Effector memory CD8-positive, alpha-beta T cell (primary cell): Measurements from ENCODE around the gene PGBD5.

ENCODE experiments used
- ATAC-seq: fragments of 150-1000 bp; cut with Tn5 transposase; replicated peaks from 2 replicates; pipeline ENCODE4 v1.10.0; 2021; ENCODE audit warnings: mild to moderate bottlenecking, moderate library complexity
- DNase-seq, 3 experiments: peaks; one replicate each; pipeline ENCODE4 v3.0.0; 2021
- H3K27ac Mint-ChIP-seq, 2 donors: one replicate each; pipeline ENCODE4 v1.8.0; 2022; ENCODE audit warnings: mild to moderate bottlenecking in 2 of 2, mixed read lengths in 2 of 2, moderate library complexity in 2 of 2
- H3K27me3 Mint-ChIP-seq, 2 donors: one replicate each; pipeline ENCODE4 v1.8.0; 2022; ENCODE audit warnings: mixed read lengths in 2 of 2
- H3K36me3 Mint-ChIP-seq: one replicate; pipeline ENCODE4 v1.8.0; 2022; ENCODE audit warnings: mild to moderate bottlenecking, moderate library complexity, mixed read lengths; ENCODE audit not compliant: insufficient read depth
- H3K4me1 Mint-ChIP-seq, 2 donors: one replicate each; pipeline ENCODE4 v1.8.0; 2022; ENCODE audit warnings: low read depth in 2 of 2, mixed read lengths in 2 of 2
- H3K4me3 Mint-ChIP-seq, 2 donors: one replicate each; pipeline ENCODE4 v1.8.0; 2022; ENCODE audit warnings: mild to moderate bottlenecking in 2 of 2, mixed read lengths in 2 of 2, moderate library complexity in 2 of 2
- H3K9me3 Mint-ChIP-seq, 2 donors: one replicate each; pipeline ENCODE4 v1.8.0; 2022; ENCODE audit warnings: mixed read lengths in 2 of 2

PGBD5 gene

GRCh38 chr1:230295367-230295766 lies 130.8 kb downstream of the PGBD5 start:
- Mint-ChIP-seq H3K27me3 (peaks cover 14 to 56% of the 10 kb centered on the region in 2 donors), H3K27ac (no peak overlapping the region), H3K36me3 (peaks cover 3% of the 10 kb centered on the region), H3K9me3 (no peaks in the 10 kb centered on the region), H3K4me3 (no peak overlapping the region), H3K4me1 (peaks cover 0 to 10% of the 10 kb centered on the region in 2 donors)
- DNase-seq: no peak
- ATAC-seq: no peak

- Mint-ChIP-seq H3K4me3 (no peak overlapping the region), H3K27ac (no peak overlapping the region)
Measured at GRCh38 chr1:230293390-230293700, 132.8 kb downstream of the PGBD5 start.

GRCh38 chr1:230292689-230293389 lies 133.3 kb downstream of the PGBD5 start:
- DNase-seq: no peak
- no peak overlapping the region for H3K27ac Mint-ChIP-seq
- H3K27me3 Mint-ChIP-seq: peaks cover 18 to 70% of the 10 kb centered on the region in 2 donors
- H3K4me3 Mint-ChIP-seq: no peak overlapping the region
- no peaks in the 10 kb centered on the region for H3K9me3 Mint-ChIP-seq
- peaks cover 0 to 10% of the 10 kb centered on the region in 2 donors for H3K4me1 Mint-ChIP-seq
- no peak for ATAC-seq
- peaks cover 3% of the 10 kb centered on the region for H3K36me3 Mint-ChIP-seq

More at GRCh38 chr1:230293390-230293700, 132.8 kb downstream of the PGBD5 start:
- Mint-ChIP-seq H3K36me3 (peaks cover 3% of the 10 kb centered on the region), H3K9me3 (no peaks in the 10 kb centered on the region), H3K4me1 (peaks cover 0 to 10% of the 10 kb centered on the region in 2 donors), H3K27me3 (peaks cover 14 to 65% of the 10 kb centered on the region in 2 donors)
- no peak for DNase-seq
- ATAC-seq: no peak

DNA sequence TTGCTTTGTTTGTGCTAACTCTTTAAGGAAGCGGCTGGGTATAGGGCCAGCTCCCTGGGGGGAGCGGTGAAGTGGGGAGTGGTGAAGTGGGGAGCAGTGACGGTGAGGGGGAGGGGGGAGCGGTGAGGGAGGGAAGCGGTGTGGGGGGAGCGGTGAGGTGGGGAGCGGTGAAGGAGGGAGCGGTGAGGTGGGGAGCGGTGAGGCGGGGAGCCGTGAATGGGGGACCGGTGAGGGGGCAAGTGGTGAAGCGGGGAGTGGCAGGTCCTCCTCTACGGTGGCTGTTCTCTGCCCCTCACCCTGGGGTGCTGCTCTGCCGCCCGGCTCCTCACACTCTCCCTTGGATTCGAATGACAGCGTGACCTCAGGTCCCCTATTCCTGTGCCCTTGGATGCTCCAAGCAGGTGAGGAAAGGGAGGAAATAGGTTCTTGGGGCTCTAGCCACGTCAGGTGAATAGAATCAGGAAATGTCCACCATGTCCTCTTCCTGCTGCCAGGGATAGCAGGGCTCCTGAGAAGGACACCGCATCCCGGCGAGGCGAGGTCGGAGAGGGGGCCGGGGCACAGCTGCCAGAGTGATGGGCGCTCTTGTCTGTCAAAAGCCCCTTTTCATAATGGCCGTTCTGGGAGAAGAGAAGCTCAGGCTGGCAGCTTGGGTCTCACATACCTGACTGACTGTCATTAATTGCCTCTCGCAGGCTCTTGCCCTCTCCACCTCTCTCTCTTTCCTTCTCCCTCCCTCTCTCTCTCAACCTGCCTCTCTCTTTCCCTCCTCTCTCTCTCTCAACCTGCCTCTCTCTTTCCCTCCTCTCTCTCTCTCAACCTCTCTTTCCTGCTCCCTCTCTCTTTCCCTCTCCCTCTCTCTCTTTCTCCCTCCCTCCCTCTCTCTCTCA lies 134.2 kb downstream of the PGBD5 start:
- Mint-ChIP-seq H3K27me3 (peaks cover 21 to 79% of the 10 kb centered on the region in 2 donors), H3K36me3 (peaks cover 3% of the 10 kb centered on the region), H3K4me3 (peak overlapping the region in 1 of 2 donors; percentile 51), H3K9me3 (no peaks in the 10 kb centered on the region), H3K4me1 (peaks cover 0 to 10% of the 10 kb centered on the region in 2 donors), H3K27ac (peak overlapping the region in 1 of 2 donors; percentile 59)
- ATAC-seq (no peak), DNase-seq (no peak)

DNA sequence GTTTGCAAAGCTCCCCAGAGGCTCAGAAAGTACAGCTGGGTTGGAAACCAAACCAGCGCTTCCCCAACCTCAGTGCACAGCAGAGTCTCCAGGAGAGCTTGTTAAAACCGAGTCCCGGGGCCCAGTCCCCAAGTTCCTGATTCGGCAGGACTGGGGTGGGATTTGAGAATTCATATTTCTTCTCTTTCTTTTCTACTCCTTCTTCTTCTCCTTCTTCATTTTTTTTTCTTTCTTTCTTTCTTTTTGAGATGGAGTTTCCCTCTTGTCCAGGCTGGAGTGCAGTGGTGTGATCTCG lies 136.8 kb downstream of the PGBD5 start:
- Mint-ChIP-seq H3K4me1 (peaks cover 0 to 10% of the 10 kb centered on the region in 2 donors), H3K9me3 (no peaks in the 10 kb centered on the region), H3K4me3 (no peak overlapping the region), H3K27me3 (peaks cover 21 to 73% of the 10 kb centered on the region in 2 donors), H3K27ac (no peak overlapping the region), H3K36me3 (peaks cover 3% of the 10 kb centered on the region)
- no peak for ATAC-seq
- DNase-seq: no peak

- H3K27ac Mint-ChIP-seq: no peak overlapping the region
- DNase-seq: no peak
- no peaks in the 10 kb centered on the region for H3K9me3 Mint-ChIP-seq
- H3K4me1 Mint-ChIP-seq: peaks cover 0 to 10% of the 10 kb centered on the region in 2 donors
- H3K27me3 Mint-ChIP-seq: peaks cover 21 to 68% of the 10 kb centered on the region in 2 donors
- H3K4me3 Mint-ChIP-seq: no peak overlapping the region
- peaks cover 3% of the 10 kb centered on the region for H3K36me3 Mint-ChIP-seq
- ATAC-seq: no peak
Measured at GRCh38 chr1:230288641-230289349, 137.3 kb downstream of the PGBD5 start.

GRCh38 chr1:230287674-230288315 lies 138.3 kb downstream of the PGBD5 start:
- Mint-ChIP-seq H3K4me3 (no peak overlapping the region), H3K27me3 (peaks cover 15 to 58% of the 10 kb centered on the region in 2 donors), H3K36me3 (peaks cover 7% of the 10 kb centered on the region), H3K27ac (no peak overlapping the region), H3K9me3 (no peaks in the 10 kb centered on the region), H3K4me1 (peaks cover 0 to 10% of the 10 kb centered on the region in 2 donors)
- DNase-seq: no peak
- ATAC-seq: no peak

GRCh38 chr1:230286890-230287269 lies 139.3 kb downstream of the PGBD5 start:
- Mint-ChIP-seq H3K27ac (no peak overlapping the region), H3K27me3 (peaks cover 7 to 49% of the 10 kb centered on the region in 2 donors), H3K4me1 (peaks cover 2 to 9% of the 10 kb centered on the region in 2 donors), H3K9me3 (no peaks in the 10 kb centered on the region), H3K4me3 (no peak overlapping the region), H3K36me3 (peaks cover 10% of the 10 kb centered on the region)
- ATAC-seq (no peak), DNase-seq (no peak)

- Mint-ChIP-seq H3K9me3 (no peaks in the 10 kb centered on the region), H3K27me3 (peaks cover 7 to 43% of the 10 kb centered on the region in 2 donors), H3K4me3 (no peak overlapping the region), H3K4me1 (peaks cover 2 to 3% of the 10 kb centered on the region in 2 donors), H3K36me3 (peaks cover 8% of the 10 kb centered on the region), H3K27ac (no peak overlapping the region)
- no peak for ATAC-seq
- no peak for DNase-seq
Measured at GRCh38 chr1:230286166-230286889, 139.8 kb downstream of the PGBD5 start.

DNA sequence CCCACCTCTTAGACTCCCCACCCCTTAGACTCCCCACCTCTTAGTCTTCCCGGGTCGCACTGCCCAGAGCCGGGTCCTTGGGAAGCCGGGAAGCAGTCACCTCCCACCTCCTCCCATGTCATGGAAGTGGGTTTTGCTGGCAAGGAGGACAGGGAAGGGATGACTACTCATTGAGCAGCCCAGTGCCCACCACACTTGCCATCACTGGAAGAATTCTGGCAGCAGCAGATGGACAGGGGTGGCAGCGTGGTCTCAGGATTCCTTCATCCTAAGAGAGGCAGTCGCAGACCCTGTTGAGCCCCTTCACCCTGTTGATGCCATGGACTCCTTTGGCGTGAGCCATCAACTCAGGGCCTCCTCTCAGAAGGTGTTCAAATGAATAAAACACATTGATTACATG lies 140.8 kb downstream of the PGBD5 start:
- H3K27ac Mint-ChIP-seq: no peak overlapping the region
- DNase-seq (no peak), ATAC-seq (no peak)
- H3K27me3 Mint-ChIP-seq: peaks cover 7 to 39% of the 10 kb centered on the region in 2 donors
- H3K4me3 Mint-ChIP-seq: no peak overlapping the region
- no peaks in the 10 kb centered on the region for H3K9me3 Mint-ChIP-seq
- H3K4me1 Mint-ChIP-seq: peaks cover 0 to 4% of the 10 kb centered on the region in 2 donors
- peaks cover 8% of the 10 kb centered on the region for H3K36me3 Mint-ChIP-seq

DNA sequence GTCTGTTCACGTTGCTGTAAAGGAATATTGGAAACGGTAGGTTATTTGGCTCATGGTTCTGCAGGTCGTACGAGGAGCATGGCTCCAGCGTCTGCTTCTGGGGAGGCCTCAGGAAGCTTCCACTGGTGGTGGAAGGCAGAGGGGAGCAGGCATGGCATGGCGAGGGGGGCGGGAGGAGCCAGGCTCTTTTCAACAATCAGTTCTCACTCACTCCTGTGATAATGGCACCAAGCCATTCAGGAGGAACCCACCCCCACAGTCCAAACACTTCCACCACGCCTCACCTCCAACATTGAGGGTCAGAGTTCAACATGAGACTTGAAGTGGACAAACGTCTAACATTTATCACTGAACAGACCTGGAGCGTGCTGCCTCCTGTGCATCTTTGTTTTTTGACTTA lies 141.2 kb downstream of the PGBD5 start:
- peak overlapping the region in 1 of 2 donors; percentile 35 for H3K27ac Mint-ChIP-seq
- no peak overlapping the region for H3K4me3 Mint-ChIP-seq
- H3K27me3 Mint-ChIP-seq: peaks cover 7 to 35% of the 10 kb centered on the region in 2 donors
- peaks cover 11% of the 10 kb centered on the region for H3K36me3 Mint-ChIP-seq
- DNase-seq: no peak
- no peak for ATAC-seq
- peaks cover 0 to 4% of the 10 kb centered on the region in 2 donors for H3K4me1 Mint-ChIP-seq
- no peaks in the 10 kb centered on the region for H3K9me3 Mint-ChIP-seq

- Mint-ChIP-seq H3K4me3 (no peak overlapping the region), H3K9me3 (no peaks in the 10 kb centered on the region), H3K27ac (peak overlapping the region in 1 of 2 donors; percentile 35), H3K36me3 (peaks cover 21% of the 10 kb centered on the region), H3K4me1 (peaks cover 0 to 4% of the 10 kb centered on the region in 2 donors), H3K27me3 (peaks cover 7 to 23% of the 10 kb centered on the region in 2 donors)
- no peak for ATAC-seq
- DNase-seq: no peak
Measured at GRCh38 chr1:230283678-230284077, 142.5 kb downstream of the PGBD5 start.
